Keratinocyte (primary cell): Measurements from ENCODE around the gene KAT6B. TPM values are rescaled to one million over a fixed set of nuclear protein-coding genes. Genes with fewer than 3 reads are reported as not detected.

ENCODE experiments used
- DNase-seq: peaks from one replicate; pipeline ENCODE4 v3.0.0-alpha.2; 2011; ENCODE audit warnings: low read depth, missing footprints, low spot score
- FAIRE-seq: peaks from 2 replicates; lab custom pipeline; 2011; peaks lifted over from hg19 to GRCh38; lab: Jason Lieb, UNC
- H2AFZ ChIP-seq: 2 replicates; pipeline ENCODE4 v1.6.0; 2012; ENCODE audit warnings: low read length, control low read depth, inconsistent platforms; ENCODE audit not compliant: control insufficient read depth
- H3K27ac ChIP-seq: 2 replicates; pipeline ENCODE4 v1.5.1; 2011; ENCODE audit warnings: low read length; ENCODE audit not compliant: control insufficient read depth, insufficient read depth
- H3K27me3 ChIP-seq: 3 replicates; pipeline ENCODE4 v1.6.0; 2011; ENCODE audit warnings: low read length; ENCODE audit not compliant: control insufficient read depth, insufficient read depth; ENCODE audit errors: extremely low read depth
- H3K36me3 ChIP-seq, 2 experiments: 2 replicates in 1 of 2; 3 replicates in 1 of 2; pipeline ENCODE4 v1.5.1; 2011; ENCODE audit warnings: low read length in 2 of 2, mild to moderate bottlenecking in 1 of 2; ENCODE audit not compliant: control insufficient read depth in 2 of 2, insufficient read depth in 2 of 2; ENCODE audit errors: extremely low read depth in 1 of 2
- H3K4me1 ChIP-seq: 3 replicates; pipeline ENCODE4 v1.5.1; 2011; ENCODE audit warnings: low read length; ENCODE audit not compliant: control insufficient read depth, insufficient read depth; ENCODE audit errors: extremely low read depth
- H3K4me2 ChIP-seq: 3 replicates; pipeline ENCODE4 v1.6.0; 2011; ENCODE audit warnings: low read depth, low read length; ENCODE audit not compliant: control insufficient read depth, insufficient read depth; ENCODE audit errors: extremely low read depth
- H3K4me3 ChIP-seq, 3 experiments: fragments of 200-600 bp in 1 of 3; sonication (generic) in 1 of 3; 2 replicates in 2 of 3; 3 replicates in 1 of 3; pipeline ENCODE4 v1.5.1; 2011 to 2016; ENCODE audit warnings: low read length in 3 of 3, mild to moderate bottlenecking in 3 of 3, control low read depth in 2 of 3, inconsistent platforms in 1 of 3, low read depth in 1 of 3, mixed read lengths in 1 of 3, mixed run types in 1 of 3, moderate library complexity in 1 of 3; ENCODE audit not compliant: control insufficient read depth in 2 of 3, insufficient read depth in 2 of 3; ENCODE audit errors: extremely low read depth in 1 of 3
- H3K79me2 ChIP-seq: 2 replicates; pipeline ENCODE4 v1.6.0; 2012; ENCODE audit warnings: low read length; ENCODE audit not compliant: control insufficient read depth, insufficient read depth
- H3K9ac ChIP-seq: 3 replicates; pipeline ENCODE4 v1.6.0; 2011; ENCODE audit warnings: low read length; ENCODE audit not compliant: control insufficient read depth, insufficient read depth; ENCODE audit errors: extremely low read depth
- H3K9me1 ChIP-seq: 3 replicates; pipeline ENCODE4 v1.6.0; 2011; ENCODE audit warnings: low read length; ENCODE audit not compliant: control insufficient read depth, insufficient read depth; ENCODE audit errors: extremely low read depth
- H3K9me3 ChIP-seq: 2 replicates; pipeline ENCODE4 v1.5.1; 2012; ENCODE audit warnings: low read depth, low read length; ENCODE audit not compliant: control insufficient read depth
- H4K20me1 ChIP-seq: 3 replicates; pipeline ENCODE4 v1.6.0; 2011; ENCODE audit warnings: low read length; ENCODE audit not compliant: control insufficient read depth, insufficient read depth; ENCODE audit errors: extremely low read depth
- EZH2 ChIP-seq: IDR thresholded peaks from one replicate; pipeline ENCODE4 v1.6.1; 2012; ENCODE audit warnings: inconsistent platforms, mild to moderate bottlenecking, low read length, moderate library complexity
- dilution Hi-C: fragments of 300-500 bp; cut with MboI; formaldehyde crosslinking; loops from one replicate; pipeline ENCODE4 v1.7.0; 2020; ENCODE audit warnings: low sequenced_read_pairs; ENCODE audit not compliant: extremely low pct_ligation_motif_present
- polyA plus RNA-seq, 5 experiments: library from polyadenylated mRNA; depleted of rRNA in 3 of 5; stranded (reverse) in 3 of 5; stranded (forward) in 1 of 5; unstranded in 1 of 5; fragments of >200 nt; gene quantifications; 1 replicate in 1 of 5; 2 replicates in 3 of 5; 3 replicates in 1 of 5; pipeline versions ENCODE4 v1.2.1 to v1.2.3, GENCODE V29; 2011 to 2012; ENCODE audit warnings: missing spikeins in 2 of 5, low read depth in 1 of 5, low replicate concordance in 1 of 5
- TF ChIP-seq, protein P1 (sequence below), 3 experiments: IDR thresholded peaks in 1 of 3; conservative IDR thresholded peaks in 1 of 3; optimal IDR thresholded peaks in 1 of 3; 2 replicates in 2 of 3; 3 replicates in 1 of 3; pipeline versions ENCODE3 to v1.5.1; 2011; ENCODE audit warnings: low read length in 3 of 3, mild to moderate bottlenecking in 3 of 3, moderate library complexity in 2 of 3, control low read depth in 1 of 3, inconsistent platforms in 1 of 3; ENCODE audit not compliant: insufficient read depth in 2 of 3; ENCODE audit errors: extremely low read depth in 1 of 3

KAT6B gene
- polyA plus RNA-seq, 1 donor (not counting 4 experiments of a cell fraction or from before 2014, with no cell fraction given) = 2.9 TPM

DNA sequence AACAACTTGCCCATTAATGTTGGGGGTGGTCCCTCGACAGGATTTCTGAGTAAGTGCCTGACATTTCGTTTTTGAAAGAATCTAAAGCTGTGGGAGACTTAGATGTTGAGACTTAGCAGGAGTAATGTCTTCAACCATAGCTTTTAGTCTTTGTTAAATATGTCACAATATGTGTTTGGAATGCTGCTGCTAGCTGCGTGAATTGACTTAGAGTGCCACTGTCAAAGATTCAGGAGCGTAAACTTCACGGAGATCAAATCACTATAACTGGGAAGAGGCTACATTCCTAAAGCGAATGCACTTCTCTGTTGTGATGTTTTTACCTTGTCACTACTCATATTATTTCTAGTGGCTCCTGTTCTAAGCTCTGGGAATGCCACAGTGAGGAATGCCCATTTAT lies 193.8 kb downstream of the KAT6B start:
- Histone ChIP-seq H4K20me1 (no peaks in the 10 kb centered on the region), H3K4me1 (no peaks in the 10 kb centered on the region), H3K9ac (no peak overlapping the region), H3K27me3 (no peaks in the 10 kb centered on the region), H3K4me3 (no peak overlapping the region), H3K9me3 (no peaks in the 10 kb centered on the region), H3K4me2 (no peak overlapping the region), H3K79me2 (no peaks in the 10 kb centered on the region), H3K27ac (no peak overlapping the region), H2AFZ (no peak overlapping the region), H3K36me3 (peaks cover 4% of the 10 kb centered on the region in 2 experiments), H3K9me1 (no peaks in the 10 kb centered on the region)
- TF ChIP-seq, protein P1, sequence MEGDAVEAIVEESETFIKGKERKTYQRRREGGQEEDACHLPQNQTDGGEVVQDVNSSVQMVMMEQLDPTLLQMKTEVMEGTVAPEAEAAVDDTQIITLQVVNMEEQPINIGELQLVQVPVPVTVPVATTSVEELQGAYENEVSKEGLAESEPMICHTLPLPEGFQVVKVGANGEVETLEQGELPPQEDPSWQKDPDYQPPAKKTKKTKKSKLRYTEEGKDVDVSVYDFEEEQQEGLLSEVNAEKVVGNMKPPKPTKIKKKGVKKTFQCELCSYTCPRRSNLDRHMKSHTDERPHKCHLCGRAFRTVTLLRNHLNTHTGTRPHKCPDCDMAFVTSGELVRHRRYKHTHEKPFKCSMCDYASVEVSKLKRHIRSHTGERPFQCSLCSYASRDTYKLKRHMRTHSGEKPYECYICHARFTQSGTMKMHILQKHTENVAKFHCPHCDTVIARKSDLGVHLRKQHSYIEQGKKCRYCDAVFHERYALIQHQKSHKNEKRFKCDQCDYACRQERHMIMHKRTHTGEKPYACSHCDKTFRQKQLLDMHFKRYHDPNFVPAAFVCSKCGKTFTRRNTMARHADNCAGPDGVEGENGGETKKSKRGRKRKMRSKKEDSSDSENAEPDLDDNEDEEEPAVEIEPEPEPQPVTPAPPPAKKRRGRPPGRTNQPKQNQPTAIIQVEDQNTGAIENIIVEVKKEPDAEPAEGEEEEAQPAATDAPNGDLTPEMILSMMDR (optimal IDR thresholded peaks at IDR 0.05 in 1 of 3, IDR thresholded peaks at IDR 0.05 in 1 of 3, conservative IDR thresholded peaks at IDR 0.05 in 1 of 3; ENCODE audit: extremely low read depth in 1 of 3, insufficient read depth in 2 of 3, low read length in 3 of 3) = no peak
- no peak for TF ChIP-seq EZH2
- DNase-seq (no peak), FAIRE-seq (no peak)
- dilution Hi-C loops = no loop called here

DNA sequence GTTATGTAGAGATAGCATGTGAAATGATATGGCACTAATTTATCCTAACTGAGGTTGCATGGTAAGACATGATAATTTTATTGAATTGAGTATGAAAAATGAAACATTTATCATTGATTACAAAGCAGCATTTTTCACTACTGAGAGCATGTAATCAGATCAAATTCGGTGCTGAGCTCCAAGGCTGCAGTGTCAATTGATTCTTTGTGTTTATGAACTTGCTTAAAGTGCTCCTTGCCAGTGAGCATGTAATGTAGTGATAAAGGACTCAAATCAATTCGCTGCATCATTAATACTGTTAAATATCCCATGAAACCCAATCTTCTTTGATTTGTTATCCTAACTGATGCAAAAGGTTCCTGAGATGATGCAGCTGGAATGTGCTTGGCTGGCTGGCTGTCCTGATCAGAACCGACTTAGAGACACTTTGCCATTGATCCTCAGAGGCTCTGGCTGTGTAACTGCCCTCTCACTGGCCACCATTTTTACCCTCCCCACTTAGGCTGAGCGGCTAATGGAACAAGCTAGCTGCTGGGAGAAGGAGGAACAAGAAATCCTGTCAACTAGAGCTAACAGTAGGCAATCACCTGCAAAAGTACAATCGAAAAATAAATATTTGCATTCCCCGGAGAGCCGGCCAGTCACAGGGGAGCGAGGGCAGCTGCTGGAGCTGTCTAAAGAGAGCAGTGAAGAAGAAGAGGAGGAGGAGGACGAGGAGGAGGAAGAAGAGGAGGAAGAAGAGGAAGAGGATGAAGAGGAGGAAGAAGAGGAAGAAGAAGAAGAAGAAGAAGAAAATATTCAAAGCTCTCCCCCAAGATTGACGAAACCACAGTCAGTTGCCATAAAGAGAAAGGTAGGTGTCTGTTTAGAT lies 195.2 kb downstream of the KAT6B start:
- Histone ChIP-seq H3K36me3 (peaks cover 4 to 6% of the 10 kb centered on the region in 2 experiments), H3K9me1 (no peaks in the 10 kb centered on the region), H3K9me3 (no peaks in the 10 kb centered on the region), H3K4me2 (no peak overlapping the region), H3K27ac (no peak overlapping the region), H3K4me1 (no peaks in the 10 kb centered on the region), H3K4me3 (no peak overlapping the region), H4K20me1 (no peaks in the 10 kb centered on the region), H3K9ac (no peak overlapping the region), H3K27me3 (no peaks in the 10 kb centered on the region), H3K79me2 (no peaks in the 10 kb centered on the region), H2AFZ (no peak overlapping the region)
- dilution Hi-C loops = no loop called here
- no peak for TF ChIP-seq EZH2
- TF ChIP-seq, protein P1 (optimal IDR thresholded peaks at IDR 0.05 in 1 of 3, IDR thresholded peaks at IDR 0.05 in 1 of 3, conservative IDR thresholded peaks at IDR 0.05 in 1 of 3; ENCODE audit: extremely low read depth in 1 of 3, insufficient read depth in 2 of 3, low read length in 3 of 3) = no peak
- DNase-seq = no peak
- no peak for FAIRE-seq
